OCI-LY7 (cell line): ENCODE data around the gene NCLN. TPM values are rescaled to one million over a fixed set of nuclear protein-coding genes. Genes with fewer than 3 reads are reported as not detected.
A peak's percentile ranks its signal among the peaks of the same experiment; 100 is the strongest.

Experiments
- BruUV-seq: library from RNA; stranded (reverse); fragments of 400-500 nt; replicated peaks from 2 replicates; lab custom pipeline; 2021; lab: Mats Ljungman, UMichigan
- CTCF ChIA-PET: fragments of 300-600 bp; sonication (Branson Sonifier 250); formaldehyde crosslinking; loops from one replicate; lab custom pipeline; 2022; ENCODE audit warnings: antibody characterized with exemption; ENCODE audit not compliant: unreplicated experiment; lab: Charles Lee
- POLR2A ChIA-PET: fragments of 300-600 bp; sonication (Branson Sonifier 250); formaldehyde crosslinking; loops from one replicate; lab custom pipeline; 2022; ENCODE audit warnings: antibody characterized with exemption; lab: Charles Lee
- DNase-seq: peaks from one replicate; pipeline ENCODE4 v3.0.0-alpha.2; 2015; ENCODE audit warnings: low spot score
- H2AFZ ChIP-seq: fragments of 200-600 bp; sonication (generic), shearing (Covaris generic); 2 replicates; pipeline ENCODE4 v1.6.1; 2014; ENCODE audit warnings: mild to moderate bottlenecking, antibody characterized with exemption, low read length, moderate library complexity
- H3K27ac ChIP-seq: fragments of 200-600 bp; sonication (generic); 2 replicates; pipeline ENCODE4 v1.5.1; 2014; ENCODE audit warnings: mixed run types, low read depth, mild to moderate bottlenecking, moderate library complexity, low read length, inconsistent platforms; ENCODE audit not compliant: poor library complexity, severe bottlenecking
- H3K36me3 ChIP-seq: fragments of 200-600 bp; sonication (generic); 2 replicates; pipeline ENCODE4 v1.6.1; 2014; ENCODE audit warnings: mild to moderate bottlenecking, antibody characterized with exemption, low read length, moderate library complexity, mixed read lengths; ENCODE audit not compliant: insufficient read depth
- H3K4me1 ChIP-seq: fragments of 200-600 bp; sonication (generic); 2 replicates; pipeline ENCODE4 v1.5.1; 2014; ENCODE audit warnings: mild to moderate bottlenecking, low read length; ENCODE audit not compliant: insufficient read depth, poor library complexity, severe bottlenecking
- H3K4me2 ChIP-seq: fragments of 200-600 bp; sonication (generic); 2 replicates; pipeline ENCODE4 v1.6.1; 2014; ENCODE audit warnings: mild to moderate bottlenecking, low read length
- H3K4me3 ChIP-seq: fragments of 200-600 bp; sonication (generic); 2 replicates; pipeline ENCODE4 v1.5.1; 2014; ENCODE audit warnings: mild to moderate bottlenecking, low read depth, low read length; ENCODE audit not compliant: poor library complexity, severe bottlenecking
- H3K79me2 ChIP-seq: fragments of 200-600 bp; sonication (generic); 2 replicates; pipeline ENCODE4 v1.6.1; 2016; ENCODE audit warnings: low read depth, mild to moderate bottlenecking, low read length, moderate library complexity, mixed read lengths; ENCODE audit not compliant: insufficient read depth
- H3K9me2 ChIP-seq: fragments of 200-600 bp; sonication (generic); 2 replicates; pipeline ENCODE4 v1.6.1; 2016; ENCODE audit warnings: mild to moderate bottlenecking, low read length, mixed read lengths; ENCODE audit not compliant: insufficient read depth
- H3K9me3 ChIP-seq: fragments of 200-600 bp; sonication (generic); 2 replicates; pipeline ENCODE4 v1.6.1; 2014; ENCODE audit warnings: mild to moderate bottlenecking, mixed run types, low read length, mixed read lengths
- H4K20me1 ChIP-seq: fragments of 200-600 bp; sonication (generic); 2 replicates; pipeline ENCODE4 v1.6.1; 2014; ENCODE audit warnings: mild to moderate bottlenecking, antibody characterized with exemption, low read length, moderate library complexity, mixed read lengths; ENCODE audit not compliant: insufficient read depth
- CTCF ChIP-seq: fragments of 200-600 bp; sonication (generic); conservative IDR thresholded peaks from 2 replicates; pipeline ENCODE4 v1.5.1; 2014; ENCODE audit warnings: mild to moderate bottlenecking, antibody characterized with exemption, low read length, moderate library complexity, mixed read lengths
- EZH2phosphoT487 ChIP-seq: fragments of 200-600 bp; sonication (generic); IDR thresholded peaks from 2 replicates; pipeline ENCODE4 v1.6.1; 2018; ENCODE audit warnings: low read depth, borderline replicate concordance, mild to moderate bottlenecking, mixed run types, antibody characterized with exemption, low read length, moderate library complexity, mixed read lengths
- intact Hi-C: fragments of 100-400 bp; cut with micrococcal nuclease; formaldehyde crosslinking; loops from one replicate; pipeline ENCODE4 v1.10.0; 2022; ENCODE audit not compliant: unreplicated experiment
- total RNA-seq, 2 experiments: library from RNA; depleted of rRNA in 1 of 2; stranded (reverse); fragments of >200 nt in 1 of 2; shearing (Covaris generic) in 1 of 2; gene quantifications; 2 replicates each; pipeline ENCODE4 v1.2.3, GENCODE V29; 2014 to 2022

Gene NCLN
- total RNA-seq, 2 experiments from 2014 or later, result 49.2 to 61.9 TPM

GRCh38 chr19:3157096-3157845, 28.5 kb upstream of the NCLN start:
- Histone ChIP-seq H3K27ac (no peak overlapping the region), H4K20me1 (no peaks in the 10 kb centered on the region), H3K9me2 (no peaks in the 10 kb centered on the region), H3K4me1 (peaks cover 24% of the 10 kb centered on the region), H3K36me3 (no peaks in the 10 kb centered on the region), H2AFZ (no peak overlapping the region), H3K9me3 (no peaks in the 10 kb centered on the region), H3K79me2 (no peaks in the 10 kb centered on the region), H3K4me3 (no peak overlapping the region), H3K4me2 (no peak overlapping the region)
- BruUV-seq, result no TSS peak
- TF ChIP-seq CTCF (no peak), EZH2phosphoT487 (no peak)
- ChIA-PET CTCF (interaction anchor here (0.6 kb wide), 1 partner anchor 496 kb away, joined by 3 read pairs; no protein-coding TSS in a partner anchor), POLR2A (no interaction called here)
- no peak for DNase-seq
- intact Hi-C loops, result no loop called here

- H3K9me2 ChIP-seq, result no peaks in the 10 kb centered on the region
- no peaks in the 10 kb centered on the region for H3K9me3 ChIP-seq
- no peak overlapping the region for H3K4me3 ChIP-seq
- H3K4me1 ChIP-seq, result peaks cover 24% of the 10 kb centered on the region
- TF ChIP-seq CTCF, result no peak
- TF ChIP-seq EZH2phosphoT487, result no peak
- ChIA-PET POLR2A (interaction anchor here (0.5 kb wide), 1 partner anchor 116 kb away, joined by 6 read pairs; no protein-coding TSS in a partner anchor), CTCF (no interaction called here)
- BruUV-seq, result no TSS peak
- no peak for DNase-seq
- no peak overlapping the region for H3K27ac ChIP-seq
- intact Hi-C loops, result no loop called here
- H3K36me3 ChIP-seq, result no peaks in the 10 kb centered on the region
- H2AFZ ChIP-seq, result no peak overlapping the region
- H3K79me2 ChIP-seq, result no peaks in the 10 kb centered on the region
- H4K20me1 ChIP-seq, result no peaks in the 10 kb centered on the region
- no peak overlapping the region for H3K4me2 ChIP-seq
Observed at GRCh38 chr19:3159565-3159964, 26.2 kb upstream of the NCLN start.

- peak overlapping the region; percentile 45; the same call in 1 of the 2 replicates for H2AFZ ChIP-seq
- intact Hi-C loops, result no loop called here
Observed at GRCh38 chr19:3160219-3160618, 25.5 kb upstream of the NCLN start.

More at GRCh38 chr19:3160219-3160618, 25.5 kb upstream of the NCLN start:
- no peaks in the 10 kb centered on the region for H3K79me2 ChIP-seq
- ChIA-PET POLR2A (no interaction called here), CTCF (no interaction called here)
- no peaks in the 10 kb centered on the region for H3K9me3 ChIP-seq
- DNase-seq, result no peak
- no peak overlapping the region for H3K27ac ChIP-seq
- H4K20me1 ChIP-seq, result no peaks in the 10 kb centered on the region
- H3K4me2 ChIP-seq, result no peak overlapping the region
- no peaks in the 10 kb centered on the region for H3K9me2 ChIP-seq
- no TSS peak for BruUV-seq
- no peak overlapping the region for H3K4me3 ChIP-seq
- H3K4me1 ChIP-seq, result peaks cover 17% of the 10 kb centered on the region
- H3K36me3 ChIP-seq, result no peaks in the 10 kb centered on the region
- TF ChIP-seq CTCF (no peak), EZH2phosphoT487 (no peak)
